HG03565 (cell line): ENCODE data around the gene DMTF1.

ENCODE experiments used
- ATAC-seq: cut with Tn5 transposase; IDR thresholded peaks from one replicate; pipeline ENCODE4 v1.9.1; 2021; ENCODE audit warnings: mild to moderate bottlenecking, moderate library complexity; ENCODE audit not compliant: unreplicated experiment

Gene DMTF1

GRCh38 chr7:87144173-87144657 lies 8.0 kb upstream of the DMTF1 start:
- peak; percentile 97 for ATAC-seq

GRCh38 chr7:87146740-87147386 lies 5.4 kb upstream of the DMTF1 start:
- no peak for ATAC-seq

- ATAC-seq: no peak
Measured at GRCh38 chr7:87147500-87147899, 4.8 kb upstream of the DMTF1 start.

GRCh38 chr7:87148332-87148955 lies 3.8 kb upstream of the DMTF1 start:
- ATAC-seq: no peak

DNA sequence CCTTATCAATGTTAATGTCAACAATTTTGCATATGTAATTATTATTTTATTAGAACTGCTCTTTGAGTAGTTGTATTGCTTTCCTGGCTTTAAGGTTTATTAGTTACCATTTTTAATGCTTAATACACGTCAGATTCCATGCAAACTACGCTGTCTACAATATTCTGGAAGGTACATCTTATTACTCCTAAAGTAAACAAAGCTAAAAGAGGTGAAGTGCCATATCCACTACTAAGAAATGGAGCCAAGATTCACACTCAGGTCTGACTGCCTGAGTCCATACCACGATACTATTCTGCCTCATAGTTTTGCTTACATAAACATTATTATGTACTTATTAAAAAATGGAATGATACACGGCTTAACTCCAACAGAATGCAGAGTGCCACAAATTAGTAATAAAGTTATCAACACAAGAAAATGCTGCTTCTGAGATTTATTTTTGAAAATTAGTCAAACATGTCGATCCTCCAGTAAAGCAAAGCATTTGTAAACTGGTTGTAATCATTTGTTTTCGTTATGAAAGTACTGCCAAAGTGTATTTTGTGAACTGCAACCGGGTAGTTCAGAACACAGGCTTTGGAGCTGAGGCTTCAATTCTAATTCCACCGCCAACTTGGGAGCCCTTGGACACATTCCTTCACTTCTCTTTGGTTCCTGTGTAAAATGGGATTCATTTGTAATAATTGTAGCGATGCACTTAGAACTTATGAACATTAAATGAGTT lies 1.1 kb upstream of the DMTF1 start:
- ATAC-seq: no peak

GRCh38 chr7:87151729-87152111 lies 533 bp upstream of the DMTF1 start:
- ATAC-seq: no peak

- ATAC-seq: no peak
Measured at GRCh38 chr7:87152897-87153641, 816 bp downstream of the DMTF1 start.

- no peak for ATAC-seq
Measured at GRCh38 chr7:87154166-87154565, 1.9 kb downstream of the DMTF1 start.

DNA sequence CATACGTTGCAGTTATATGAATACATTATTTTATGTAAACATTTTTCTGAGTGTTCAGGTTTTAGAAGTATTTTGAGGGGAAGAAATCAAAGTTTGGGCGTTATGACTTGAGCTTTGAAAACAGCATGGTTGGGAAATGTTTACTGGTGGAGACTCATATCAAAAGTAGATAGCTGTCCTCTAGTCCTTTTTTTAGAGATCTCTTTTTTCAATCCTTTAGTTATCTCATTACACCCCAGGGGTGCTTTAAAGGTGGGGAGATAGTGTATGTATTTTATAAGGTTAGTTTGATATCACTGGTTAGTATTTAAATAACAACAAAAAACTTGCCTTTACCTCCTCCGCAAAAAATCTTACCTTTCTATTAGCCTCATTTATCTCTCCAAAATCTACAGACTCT lies 2.3 kb downstream of the DMTF1 start:
- ATAC-seq: no peak

DNA sequence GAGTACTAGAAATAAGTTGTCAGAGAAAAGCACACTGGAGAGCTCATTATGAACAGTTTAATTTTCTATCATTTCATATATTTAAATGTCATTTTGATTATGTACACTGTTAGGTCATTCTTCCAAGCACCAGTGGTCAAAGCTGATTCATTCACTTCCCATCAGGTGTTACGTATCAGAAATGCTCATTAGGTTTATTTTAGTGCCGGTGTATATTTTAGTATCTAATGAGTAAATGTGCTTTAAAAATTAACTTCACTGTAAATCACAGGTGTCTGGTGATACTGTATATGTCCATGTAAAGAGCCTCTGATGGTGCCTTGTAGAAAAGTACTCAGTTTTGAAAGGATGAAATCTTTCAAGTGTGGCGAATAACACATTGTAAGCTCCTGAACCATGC lies 3.5 kb downstream of the DMTF1 start:
- no peak for ATAC-seq

DNA sequence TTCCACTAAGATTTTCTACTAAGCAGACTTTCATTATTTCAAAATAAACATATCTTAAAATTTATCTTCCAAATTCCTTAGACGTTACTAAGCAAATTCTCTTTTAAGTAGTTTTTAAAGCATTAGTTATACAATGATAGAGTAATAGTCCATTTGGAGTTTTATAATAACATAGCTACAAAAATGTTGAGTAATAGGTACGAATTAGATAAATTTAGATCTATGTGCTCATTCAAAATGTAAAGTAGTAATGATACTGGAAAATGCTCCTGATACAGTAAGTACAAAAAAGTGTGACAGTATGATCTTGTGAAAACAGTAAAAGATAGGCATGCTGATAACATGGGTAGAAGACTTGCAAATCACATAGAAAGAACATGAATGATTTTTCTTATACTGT lies 4.5 kb downstream of the DMTF1 start:
- no peak for ATAC-seq

- ATAC-seq: peak; percentile 57
Measured at GRCh38 chr7:87159538-87159937, 7.3 kb downstream of the DMTF1 start.

- no peak for ATAC-seq
Measured at GRCh38 chr7:87164433-87164832, 12.2 kb downstream of the DMTF1 start.

GRCh38 chr7:87170828-87171227 lies 18.6 kb downstream of the DMTF1 start:
- ATAC-seq: no peak

DNA sequence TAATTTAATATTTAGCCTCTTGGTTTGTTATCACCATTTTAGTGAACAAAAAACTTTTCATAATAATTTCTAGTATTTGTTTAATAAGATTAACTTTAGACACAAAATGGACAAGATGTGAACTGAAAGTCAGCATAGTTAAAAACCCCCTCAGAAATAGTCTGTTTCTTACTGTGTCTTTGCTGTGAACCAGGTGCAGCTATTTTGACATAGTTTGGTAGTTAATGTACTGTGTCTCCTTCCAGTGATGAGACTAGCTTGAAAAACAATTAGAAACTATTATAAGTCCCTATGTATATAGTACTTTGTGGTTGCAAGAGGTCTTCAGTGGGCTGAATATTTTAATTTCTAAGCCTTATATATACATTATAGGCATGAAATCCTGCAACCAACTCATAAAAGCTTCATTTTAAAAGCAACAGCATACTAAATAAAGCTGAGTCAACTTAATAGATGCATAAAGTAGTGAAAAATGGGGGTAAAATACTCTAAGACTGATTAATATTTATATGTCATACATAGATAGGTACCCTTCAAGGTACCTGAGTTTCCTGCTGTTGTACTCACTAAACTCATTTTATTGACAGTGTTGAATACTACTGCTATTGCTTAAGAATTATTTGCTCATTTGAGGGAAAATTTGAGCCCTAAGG lies 19.2 kb downstream of the DMTF1 start:
- peak; percentile 50 for ATAC-seq

DNA sequence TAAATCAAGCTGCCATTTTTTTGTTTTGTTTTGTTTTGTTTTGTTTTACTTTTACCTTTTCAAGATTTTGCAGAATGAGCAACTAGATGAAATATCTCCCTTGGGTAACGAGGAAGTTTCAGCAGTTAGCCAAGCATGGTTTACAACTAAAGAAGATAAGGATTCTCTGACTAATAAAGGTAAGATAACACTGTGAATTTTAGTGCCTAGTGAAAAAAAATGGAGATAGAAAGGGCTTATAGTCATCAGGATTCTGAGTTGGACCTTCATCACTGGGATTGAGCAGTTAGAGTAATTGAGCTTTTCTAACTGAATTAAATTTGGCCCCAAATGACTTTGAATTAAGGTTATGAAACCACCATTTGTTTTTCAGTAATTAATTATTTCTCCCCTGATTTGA lies 21.2 kb downstream of the DMTF1 start:
- ATAC-seq: no peak

DNA sequence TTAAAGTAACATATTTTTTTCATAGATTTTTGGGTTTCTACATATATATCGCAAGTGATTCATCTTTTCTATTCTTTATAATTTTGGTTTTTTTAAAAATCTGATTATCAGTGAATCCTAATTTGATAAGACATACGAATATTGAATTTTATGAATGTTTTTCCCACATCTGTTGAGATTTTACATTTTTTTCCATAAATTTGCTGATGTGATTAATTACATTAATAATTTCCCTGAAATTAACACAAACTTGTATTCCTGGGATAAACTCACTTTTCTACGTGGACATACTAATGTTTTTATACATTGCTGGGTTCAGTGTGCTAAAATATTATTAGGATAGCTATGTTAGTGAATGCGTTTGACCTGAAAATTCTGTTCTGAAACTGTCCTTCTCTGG lies 26.1 kb downstream of the DMTF1 start:
- ATAC-seq: no peak

GRCh38 chr7:87179180-87179579 lies 26.9 kb downstream of the DMTF1 start:
- ATAC-seq: no peak

GRCh38 chr7:87187120-87187519 lies 34.9 kb downstream of the DMTF1 start:
- ATAC-seq: no peak

DNA sequence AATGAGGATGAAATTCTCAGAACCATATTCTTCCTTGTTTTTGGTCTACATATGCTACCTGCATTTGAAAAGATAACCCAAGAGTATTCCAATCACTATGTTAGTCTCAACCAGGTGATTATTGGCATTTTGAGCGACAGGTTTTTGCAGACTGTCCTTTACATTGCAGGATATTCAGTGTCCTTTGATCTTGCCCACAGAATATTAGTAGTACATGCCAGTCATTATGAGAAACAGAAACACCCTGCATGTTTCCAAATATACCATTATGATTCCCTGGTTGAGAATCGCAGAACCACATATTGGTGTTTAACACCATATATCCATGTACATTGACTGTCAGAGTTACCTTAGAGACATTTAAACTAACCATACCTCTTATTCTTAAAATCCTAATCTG lies 36.7 kb downstream of the DMTF1 start:
- ATAC-seq: peak; percentile 44

- no peak for ATAC-seq
Measured at GRCh38 chr7:87190783-87191182, 38.5 kb downstream of the DMTF1 start.
